Skeletal muscle cell (primary cell): ENCODE results near the gene IMPA2.
A peak's percentile ranks its signal among the peaks of the same experiment; 100 is the strongest.

Experiments
- DNase-seq: peaks from one replicate; pipeline ENCODE4 v3.0.0-alpha.2; 2010; ENCODE audit warnings: low read depth
- H3K4me3 ChIP-seq: 2 replicates; pipeline ENCODE4 v1.5.1; 2011; ENCODE audit warnings: low read depth, mild to moderate bottlenecking, control low read depth, low read length, moderate library complexity

Gene IMPA2

GRCh38 chr18:11986061-11986460 lies 4.8 kb downstream of the IMPA2 start:
- no peak for DNase-seq
- H3K4me3 ChIP-seq = no peak overlapping the region

GRCh38 chr18:11987527-11987926 lies 6.2 kb downstream of the IMPA2 start:
- no peak for DNase-seq
- no peak overlapping the region for H3K4me3 ChIP-seq

GRCh38 chr18:11989174-11989573 lies 7.9 kb downstream of the IMPA2 start:
- DNase-seq = no peak
- H3K4me3 ChIP-seq = no peak overlapping the region

GRCh38 chr18:11989966-11990380 lies 8.7 kb downstream of the IMPA2 start:
- DNase-seq = no peak
- H3K4me3 ChIP-seq = no peak overlapping the region

GRCh38 chr18:11990539-11990938 lies 9.2 kb downstream of the IMPA2 start:
- DNase-seq = no peak

GRCh38 chr18:11991021-11991795 lies 9.9 kb downstream of the IMPA2 start:
- no peak for DNase-seq
- no peak overlapping the region for H3K4me3 ChIP-seq

More at GRCh38 chr18:11990539-11990938, 9.2 kb downstream of the IMPA2 start:
- H3K4me3 ChIP-seq = no peak overlapping the region

- DNase-seq = no peak
- no peak overlapping the region for H3K4me3 ChIP-seq
Measured at GRCh38 chr18:11992096-11992790, 10.9 kb downstream of the IMPA2 start.

- H3K4me3 ChIP-seq = no peak overlapping the region
- no peak for DNase-seq
Measured at GRCh38 chr18:11993264-11993916, 12.1 kb downstream of the IMPA2 start.

- DNase-seq = peak; percentile 72
- H3K4me3 ChIP-seq = no peak overlapping the region
Measured at GRCh38 chr18:11994336-11994702, 13.0 kb downstream of the IMPA2 start.

GRCh38 chr18:11994703-11995444 lies 13.6 kb downstream of the IMPA2 start:
- no peak overlapping the region for H3K4me3 ChIP-seq
- no peak for DNase-seq

GRCh38 chr18:11995445-11996189 lies 14.3 kb downstream of the IMPA2 start:
- no peak overlapping the region for H3K4me3 ChIP-seq
- no peak for DNase-seq

- DNase-seq = no peak
- no peak overlapping the region for H3K4me3 ChIP-seq
Measured at GRCh38 chr18:11996190-11996754, 15.0 kb downstream of the IMPA2 start.

- no peak overlapping the region for H3K4me3 ChIP-seq
- DNase-seq = no peak
Measured at GRCh38 chr18:11996907-11997306, 15.6 kb downstream of the IMPA2 start.

GRCh38 chr18:11997466-11997865 lies 16.2 kb downstream of the IMPA2 start:
- DNase-seq = no peak
- no peak overlapping the region for H3K4me3 ChIP-seq

- DNase-seq = no peak
- H3K4me3 ChIP-seq = no peak overlapping the region
Measured at GRCh38 chr18:11998193-11998592, 16.9 kb downstream of the IMPA2 start.

GRCh38 chr18:11999429-11999828 lies 18.1 kb downstream of the IMPA2 start:
- DNase-seq = no peak

GRCh38 chr18:12000072-12000659 lies 18.9 kb downstream of the IMPA2 start:
- no peak overlapping the region for H3K4me3 ChIP-seq
- DNase-seq = no peak

More at GRCh38 chr18:11999429-11999828, 18.1 kb downstream of the IMPA2 start:
- H3K4me3 ChIP-seq = no peak overlapping the region

GRCh38 chr18:12001421-12001820 lies 20.1 kb downstream of the IMPA2 start:
- H3K4me3 ChIP-seq = no peak overlapping the region
- no peak for DNase-seq
